NAMALWA (cell line): ENCODE results near the gene COG8.
"Not testable (repeated sequence)": the region's sequence is repeated elsewhere in the genome, so short reads cannot be mapped to it uniquely, and the experiment has no call there.

Experiments
- DNase-seq: peaks from one replicate; pipeline ENCODE4 v3.0.0-alpha.2; 2015; ENCODE audit warnings: low spot score

The COG8 gene

DNA sequence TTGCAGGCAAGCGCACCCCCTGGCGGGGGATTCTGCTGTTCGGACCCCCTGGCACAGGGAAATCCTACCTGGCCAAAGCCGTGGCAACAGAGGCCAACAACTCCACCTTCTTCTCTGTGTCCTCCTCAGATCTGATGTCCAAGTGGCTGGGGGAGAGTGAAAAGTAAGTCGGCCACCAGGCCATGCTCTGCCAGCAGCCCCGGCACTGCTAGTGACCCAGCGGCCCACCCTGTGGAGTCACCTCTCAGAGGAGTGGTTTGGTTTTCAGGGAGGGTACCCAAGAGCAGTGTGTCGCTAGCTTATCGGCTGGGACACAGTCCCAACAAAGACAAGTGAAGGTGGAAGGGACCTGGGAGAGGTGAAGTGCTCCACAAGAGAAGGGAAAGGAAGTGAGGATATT, 20.0 kb downstream of the COG8 start:
- DNase-seq: no peak

DNA sequence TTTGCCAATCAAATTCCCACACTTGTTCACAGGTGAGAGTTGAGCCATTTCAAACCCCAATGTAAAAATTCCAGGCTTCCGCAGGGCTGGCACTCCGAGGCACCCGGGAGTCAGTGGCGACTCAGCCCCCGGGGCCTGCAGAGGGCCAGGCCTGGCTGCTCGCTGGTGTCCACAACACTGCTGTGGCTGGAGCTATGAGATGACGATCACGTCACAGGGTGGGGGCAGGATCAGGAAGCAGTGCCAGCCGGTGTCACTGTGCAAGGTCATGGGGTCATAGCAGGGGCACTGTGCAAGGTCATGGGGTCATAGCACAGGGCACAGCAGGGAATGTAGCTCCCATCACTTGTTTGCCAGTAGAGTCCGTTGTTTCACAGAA, 20.5 kb downstream of the COG8 start:
- DNase-seq: no peak

GRCh38 chr16:69318177-69318910, 21.0 kb downstream of the COG8 start:
- DNase-seq: no peak

DNA sequence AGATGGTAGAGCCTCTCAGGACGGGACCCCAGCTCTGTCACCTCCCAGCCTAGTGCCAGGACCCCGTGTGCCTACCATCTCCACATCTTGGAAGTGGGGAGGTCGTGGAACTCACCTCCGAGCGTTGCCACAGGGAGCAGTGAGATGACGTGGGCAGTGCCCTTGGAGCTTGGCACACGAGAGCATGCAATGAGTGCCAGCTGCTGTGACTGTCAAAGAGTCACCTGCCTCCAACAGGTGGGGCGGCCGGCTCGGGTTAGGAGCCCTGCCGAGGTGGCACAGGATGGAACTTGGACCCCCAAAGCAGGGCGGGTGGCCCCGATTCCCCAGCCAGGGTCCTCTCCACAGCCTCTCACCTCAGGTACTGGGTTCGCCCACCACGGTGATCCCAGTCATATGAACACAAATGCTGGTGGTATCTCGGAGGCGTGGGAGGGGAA, 22.7 kb downstream of the COG8 start:
- no peak for DNase-seq

- DNase-seq: no peak
These were observed 23.7 kb downstream of the COG8 start for GRCh38 chr16:69315486-69316311.

GRCh38 chr16:69314534-69314933, 24.8 kb downstream of the COG8 start:
- DNase-seq: no peak

DNA sequence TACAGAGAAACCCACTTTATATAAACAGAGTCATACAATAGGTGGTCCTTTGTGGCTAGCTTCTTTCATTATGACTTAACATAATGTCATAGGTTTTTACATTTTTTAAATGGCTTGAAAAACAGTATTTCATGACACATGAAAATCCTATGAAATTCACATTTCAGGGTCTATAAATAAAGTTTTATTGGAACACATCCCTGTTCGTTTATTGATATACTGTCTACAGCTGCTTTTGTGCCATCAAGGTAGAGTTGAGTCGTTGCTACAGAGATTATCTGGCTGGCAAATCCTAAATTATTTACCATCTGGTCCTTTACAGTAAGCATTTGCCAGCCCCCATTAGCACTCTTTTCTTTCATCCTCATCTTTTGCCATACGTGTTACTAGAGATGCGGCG, 25.9 kb downstream of the COG8 start:
- DNase-seq: no peak

GRCh38 chr16:69311533-69312387, 27.6 kb downstream of the COG8 start:
- peak; percentile 62 for DNase-seq

- peak; percentile 96 for DNase-seq
These were observed 28.5 kb downstream of the COG8 start, which contains the start of gene VPS4A for GRCh38 chr16:69310653-69311532. VPS4A (plus strand) TSS chr16:69311350; CDS start chr16:69311512, 162 bp downstream.

DNA sequence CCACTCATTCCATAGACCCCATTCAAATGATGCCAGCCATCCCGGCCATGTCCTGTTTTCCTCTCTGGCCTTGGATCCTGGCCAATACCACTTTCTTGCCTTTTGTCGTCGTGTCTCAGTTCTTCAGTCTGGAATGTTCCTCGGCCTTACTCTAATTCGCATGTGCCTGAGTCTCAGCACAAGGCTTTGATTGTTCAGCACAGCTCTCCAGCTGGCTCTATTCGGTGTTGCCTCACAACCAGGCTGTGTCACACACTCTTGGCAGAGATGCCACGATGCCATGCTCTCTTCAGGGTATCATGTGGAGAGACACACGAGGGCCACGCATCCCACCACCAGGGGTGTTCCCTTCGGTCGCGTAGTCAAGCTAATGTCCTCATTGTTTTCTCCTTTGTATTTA, 30.0 kb downstream of the COG8 start:
- DNase-seq: no peak

DNA sequence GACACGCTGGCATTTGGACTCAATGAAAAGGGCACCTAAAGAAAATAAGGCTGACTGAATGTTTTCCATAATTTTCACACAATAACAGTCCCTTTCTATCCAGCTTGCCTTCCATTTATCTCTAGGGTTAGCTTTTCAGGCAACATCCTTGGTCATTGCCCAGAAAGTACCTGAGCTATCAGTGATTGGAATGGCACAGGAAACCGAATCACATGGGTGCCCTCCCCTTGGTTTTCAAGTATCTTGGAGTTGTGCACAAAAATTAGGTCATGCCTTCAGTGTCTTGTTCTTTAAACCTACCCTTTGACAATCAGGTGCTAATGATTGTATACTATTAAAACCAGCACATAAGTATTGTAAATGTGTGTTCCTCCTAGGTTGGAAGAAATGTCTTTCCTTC, 31.5 kb downstream of the COG8 start:
- DNase-seq: no peak

GRCh38 chr16:69307091-69307490, 32.3 kb downstream of the COG8 start:
- DNase-seq: no peak

DNA sequence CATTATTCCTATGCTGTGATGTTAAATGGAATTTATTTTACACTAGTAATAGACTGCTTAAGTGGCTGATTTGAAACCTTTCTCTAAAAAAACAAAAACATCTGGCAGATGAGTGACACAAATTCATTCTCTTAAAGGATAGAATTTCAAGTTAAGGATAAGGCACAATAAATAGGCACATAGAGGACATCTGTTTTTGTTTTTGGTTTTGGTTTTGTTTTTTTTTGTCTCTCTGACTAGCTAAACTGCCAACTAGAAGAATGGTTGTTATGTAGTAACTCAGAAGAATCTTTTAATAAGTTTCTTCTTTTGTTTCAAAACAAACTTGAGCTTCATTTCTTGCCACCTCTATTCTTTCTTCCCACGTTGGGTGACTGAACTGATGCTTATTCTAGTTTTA, 33.3 kb downstream of the COG8 start:
- no peak for DNase-seq

DNA sequence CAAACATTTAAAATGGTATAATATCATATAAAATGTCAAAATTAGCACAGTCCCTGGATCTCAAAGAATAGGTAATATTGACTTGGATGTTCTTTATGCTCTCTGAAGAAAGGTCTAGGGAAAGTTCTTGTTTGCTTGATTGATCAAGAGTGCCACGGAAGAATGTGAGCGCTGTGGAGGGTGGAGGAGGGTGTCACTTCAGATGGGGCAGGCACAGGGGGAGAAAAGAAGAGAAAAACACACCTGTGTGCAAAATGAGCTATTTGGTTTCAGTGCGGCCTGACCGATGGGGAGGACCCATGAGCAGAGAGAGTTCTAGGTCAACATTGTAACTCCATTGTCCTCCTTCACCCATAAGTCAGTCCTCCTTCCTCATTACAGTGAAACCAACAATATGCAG, 37.1 kb downstream of the COG8 start:
- DNase-seq: no peak

- no peak for DNase-seq
These were observed 37.5 kb downstream of the COG8 start for GRCh38 chr16:69301861-69302260.

GRCh38 chr16:69301187-69301586, 38.2 kb downstream of the COG8 start:
- no peak for DNase-seq

GRCh38 chr16:69298261-69298660, 41.1 kb downstream of the COG8 start:
- DNase-seq: no peak

DNA sequence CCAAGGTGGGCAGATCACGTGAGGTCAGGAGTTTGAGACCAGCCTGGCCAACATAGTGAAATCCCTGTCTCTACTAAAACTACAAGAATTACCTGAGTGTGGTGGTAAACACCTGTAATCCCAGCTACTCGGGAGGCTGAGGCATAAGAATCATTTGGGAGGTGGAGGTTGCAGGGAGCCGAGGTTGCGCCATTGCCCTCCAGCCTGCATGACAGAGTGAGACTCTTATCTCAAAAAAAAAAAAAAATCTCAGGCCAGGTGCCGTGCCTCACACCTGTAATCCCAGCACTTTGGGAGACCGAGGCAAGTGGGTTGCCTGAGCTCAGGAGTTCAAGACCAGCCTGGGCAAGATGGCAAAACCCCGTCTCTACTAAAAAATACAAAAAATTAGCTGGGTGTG, 42.6 kb downstream of the COG8 start:
- not testable (repeated sequence) for DNase-seq

DNA sequence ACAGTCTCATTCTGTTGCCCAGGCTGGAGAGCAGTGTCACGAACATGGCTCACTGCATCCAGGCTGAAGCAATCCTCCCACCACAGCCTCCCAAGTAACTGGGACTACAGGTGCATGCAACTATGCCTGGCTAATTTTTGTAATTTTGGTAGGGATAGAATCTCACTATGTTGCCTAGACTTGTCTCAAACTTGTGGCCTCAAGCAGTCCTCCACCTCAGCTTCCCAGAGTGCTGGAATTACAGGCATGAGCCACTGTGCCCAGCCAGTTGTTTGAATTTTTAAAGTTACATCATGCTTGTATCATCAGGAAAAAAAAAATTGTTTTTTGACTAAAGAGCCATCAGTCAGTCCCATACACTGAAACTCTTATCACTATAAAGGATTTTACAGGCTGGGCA, 45.3 kb downstream of the COG8 start:
- no peak for DNase-seq

- no peak for DNase-seq
These were observed 46.0 kb downstream of the COG8 start for GRCh38 chr16:69293401-69293800.

GRCh38 chr16:69291657-69292056, 47.7 kb downstream of the COG8 start:
- not testable (repeated sequence) for DNase-seq
